ENCODE results near the gene LRRC32. TPM values are rescaled to one million over a fixed set of nuclear protein-coding genes. Genes with fewer than 3 reads are reported as not detected.

LRRC32 gene
- total and polyA plus RNA-seq, 9 of the 15 experiments (the other 6 are each of a cell fraction or from before 2014, with no cell fraction given), result 0.10 to 0.50 (median 0.19) TPM; not detected in 5

GRCh38 chr11:76677458-76677765 is 6.9 kb upstream of the LRRC32 start:
- in situ Hi-C loops (cut with MboI), result no loop called here
- CTCF ChIA-PET (ENCODE audit: low intra/inter-chr PET ratio), result no interaction called here
- Histone ChIP-seq H3K79me2 (ENCODE audit: control insufficient read depth, insufficient read depth, low read length) (no peaks in the 10 kb centered on the region), H3K9me3 (replicated peaks; ENCODE audit: control insufficient read depth, insufficient read depth, low read depth, low read length) (no peaks in the 10 kb centered on the region), H3K27ac (ENCODE audit: extremely low read depth, low read depth, low read length) (no peak overlapping the region), H3K9ac (ENCODE audit: insufficient read depth in 1 of 2, low read depth in 2 of 2, low read length in 2 of 2) (peak overlapping the region in 1 of 2 experiments; percentile 22; a peak in 1 of 4 replicates), H3K4me3 (no peak overlapping the region), H4K20me1 (replicated peaks; ENCODE audit: control insufficient read depth, insufficient read depth, low read length) (0 out of 2 replicates have a peak, but pooled peaks cover 2% of the 10 kb centered on the region), H3K4me2 (ENCODE audit: insufficient read depth, low read length) (no peak overlapping the region), H3K4me1 (replicated peaks in 1 of 2; ENCODE audit: control insufficient read depth in 2 of 2, insufficient read depth in 2 of 2, low read length in 2 of 2) (peaks cover 0 to 10% of the 10 kb centered on the region in 2 experiments; a peak in 2 of 5 replicates), H2AFZ (ENCODE audit: low read depth, low read length) (no peak overlapping the region), H3K36me3 (ENCODE audit: control insufficient read depth, insufficient read depth, low read length) (no peaks in the 10 kb centered on the region), H3K9me1 (ENCODE audit: control insufficient read depth, insufficient read depth, low read length) (no peaks in the 10 kb centered on the region), H3K27me3 (ENCODE audit: control insufficient read depth in 2 of 2, insufficient read depth in 2 of 2, low read length in 2 of 2) (peaks cover 3 to 53% of the 10 kb centered on the region in 2 experiments; a peak in 4 of 5 replicates)
- intact Hi-C loops (cut with micrococcal nuclease), result loop anchor here (10.0 kb wide), 1 partner anchor 353 kb away; no protein-coding TSS in a partner anchor
- BruUV-seq (replicated peaks), result no TSS peak
- ATAC-seq (no peak), DNase-seq (ENCODE audit: extremely low read depth in 1 of 4, low spot score in 3 of 4) (no peak), FAIRE-seq (no peak)
- POLR2A ChIA-PET, result no interaction called here
- TF ChIP-seq ZBTB40 (IDR thresholded peaks at IDR 0.05) (no peak), ZBTB40 (CRISPR knock-in tag; IDR thresholded peaks at IDR 0.05) (no peak), MCM2 (IDR thresholded peaks at IDR 0.05; ENCODE audit: low read depth) (no peak), RAD51 (IDR thresholded peaks at IDR 0.05; ENCODE audit: borderline replicate concordance, low read depth) (no peak), SNAPC5 (CRISPR knock-in tag; IDR thresholded peaks at IDR 0.05) (no peak), NR2F6 (CRISPR knock-in tag; IDR thresholded peaks at IDR 0.05) (no peak), ERF (CRISPR knock-in tag; IDR thresholded peaks at IDR 0.05) (no peak), HDAC2 (IDR thresholded peaks at IDR 0.05) (no peak), ZNF197 (CRISPR knock-in tag; IDR thresholded peaks at IDR 0.05; ENCODE audit: low read depth) (no peak), SAFB2 (IDR thresholded peaks at IDR 0.05; ENCODE audit: borderline replicate concordance, low read depth, low read length, severe bottlenecking) (no peak), HDGF (IDR thresholded peaks at IDR 0.05) (no peak), RBM39 (optimal IDR thresholded peaks at IDR 0.05; ENCODE audit: low read depth, low read length) (no peak), ETV5 (CRISPR knock-in tag; IDR thresholded peaks at IDR 0.05; ENCODE audit: low read depth) (no peak), ZNF140 (CRISPR knock-in tag; IDR thresholded peaks at IDR 0.05) (no peak), SIX5 (IDR thresholded peaks at IDR 0.05; ENCODE audit: borderline replicate concordance in 1 of 2, insufficient read depth in 1 of 2, low read depth in 1 of 2, low read length in 2 of 2) (no peak), POLR2A (conservative IDR thresholded peaks at IDR 0.05) (no peak), CBX8 (IDR thresholded peaks at IDR 0.05; ENCODE audit: borderline replicate concordance, extremely low read depth, low read depth, low read length, poor library complexity, severe bottlenecking) (no peak)
